Activated naive CD4-positive, alpha-beta T cell treated with anti-CD3 and anti-CD28 coated beads for 36 hours (primary cell): ENCODE data around the gene B3GALT4. TPM values are rescaled to one million over a fixed set of nuclear protein-coding genes. Genes with fewer than 3 reads are reported as not detected.

Experiments used
- CTCF ChIA-PET: fragments of 350-600 bp; sonication (Branson Sonifier 250); formaldehyde crosslinking; loops from one replicate; lab custom pipeline; 2021; ENCODE audit warnings: antibody characterized with exemption; lab: Charles Lee
- DNase-seq: peaks from one replicate; pipeline ENCODE4 v3.0.0-alpha.2; 2020
- H3K27ac Mint-ChIP-seq: one replicate; pipeline ENCODE4 v1.8.0; 2021; ENCODE audit warnings: mild to moderate bottlenecking, mixed read lengths
- H3K27me3 Mint-ChIP-seq: one replicate; pipeline ENCODE4 v1.8.0; 2021; ENCODE audit warnings: low read depth, mixed read lengths
- H3K36me3 Mint-ChIP-seq: one replicate; pipeline ENCODE4 v1.8.0; 2021; ENCODE audit warnings: low read depth, mixed read lengths
- H3K4me1 Mint-ChIP-seq: one replicate; pipeline ENCODE4 v1.8.0; 2021; ENCODE audit warnings: low read depth, mixed read lengths
- H3K4me3 Mint-ChIP-seq: one replicate; pipeline ENCODE4 v1.8.0; 2021; ENCODE audit warnings: mild to moderate bottlenecking, moderate library complexity, mixed read lengths
- H3K9me3 Mint-ChIP-seq: one replicate; pipeline ENCODE4 v1.8.0; 2021; ENCODE audit warnings: mixed read lengths
- intact Hi-C: fragments of 100-400 bp; cut with micrococcal nuclease; formaldehyde crosslinking; loops from one replicate; pipeline ENCODE4 v1.15.1; 2023
- total RNA-seq, 2 experiments: library from RNA; stranded (reverse); gene quantifications; one replicate each; pipeline ENCODE4 v1.2.3, GENCODE V29; 2021

B3GALT4 gene
- total RNA-seq, 2 experiments from 2014 or later, result 4.4 TPM

GRCh38 chr6:33306356-33306755 lies 29.4 kb downstream of the B3GALT4 start:
- no peaks in the 10 kb centered on the region for H3K9me3 Mint-ChIP-seq
- peaks cover 27% of the 10 kb centered on the region for H3K36me3 Mint-ChIP-seq
- CTCF ChIA-PET, result no interaction called here
- H3K27me3 Mint-ChIP-seq, result no peaks in the 10 kb centered on the region
- no peak for DNase-seq
- intact Hi-C loops, result no loop called here
- no peak overlapping the region for H3K4me3 Mint-ChIP-seq
- H3K27ac Mint-ChIP-seq, result peak overlapping the region; percentile 1
- H3K4me1 Mint-ChIP-seq, result peaks cover 37% of the 10 kb centered on the region

- intact Hi-C loops, result loop anchor here (2.0 to 10.0 kb wide), 4 partner anchors 106 to 468 kb away; partner anchors contain the start of genes CUTA and PSMB8
- Mint-ChIP-seq H3K27me3 (no peaks in the 10 kb centered on the region), H3K4me1 (peaks cover 56% of the 10 kb centered on the region), H3K4me3 (peak overlapping the region; percentile 99), H3K9me3 (no peaks in the 10 kb centered on the region), H3K36me3 (peaks cover 37% of the 10 kb centered on the region), H3K27ac (peak overlapping the region; percentile 99)
- peak; percentile 92 for DNase-seq
- CTCF ChIA-PET, result interaction anchor here (0.9 to 3.2 kb wide), 8 partner anchors 12 to 113 kb away, joined by 3 to 29 read pairs (median 6); partner anchors contain the start of genes B3GALT4, PFDN6 and WDR46
These were observed 35.6 kb downstream of the B3GALT4 start for GRCh38 chr6:33312361-33313104.

- H3K36me3 Mint-ChIP-seq, result peaks cover 37% of the 10 kb centered on the region
- DNase-seq, result peak; percentile 77
- H3K27ac Mint-ChIP-seq, result peak overlapping the region; percentile 99
- H3K4me3 Mint-ChIP-seq, result peak overlapping the region; percentile 99
- intact Hi-C loops, result loop anchor here (2.0 to 10.0 kb wide), 4 partner anchors 106 to 468 kb away; partner anchors contain the start of genes CUTA and PSMB8
- no peaks in the 10 kb centered on the region for H3K9me3 Mint-ChIP-seq
- CTCF ChIA-PET, result interaction anchor here (0.6 to 3.2 kb wide), 5 partner anchors 24 to 118 kb away, joined by 3 to 29 read pairs (median 6); partner anchors contain the start of genes B3GALT4, PFDN6 and WDR46
- H3K4me1 Mint-ChIP-seq, result peaks cover 61% of the 10 kb centered on the region
- no peaks in the 10 kb centered on the region for H3K27me3 Mint-ChIP-seq
These were observed 36.3 kb downstream of the B3GALT4 start for GRCh38 chr6:33313105-33313708.

- Mint-ChIP-seq H3K4me3 (peak within 1 kb of the TSS; percentile 99), H3K27ac (peak within 1 kb of the TSS; percentile 99), H3K27me3 (no peaks in the 10 kb centered on the region), H3K9me3 (no peaks in the 10 kb centered on the region), H3K36me3 (peaks cover 35% of the 10 kb centered on the region), H3K4me1 (peaks cover 62% of the 10 kb centered on the region)
- CTCF ChIA-PET, result interaction anchor here (0.6 to 3.2 kb wide), 5 partner anchors 25 to 117 kb away, joined by 3 to 29 read pairs (median 6); partner anchors contain the start of genes B3GALT4, PFDN6 and WDR46
- DNase-seq, result peak; percentile 91
- intact Hi-C loops, result loop anchor here (1.0 to 10.0 kb wide), 10 partner anchors 9 to 469 kb away; partner anchors contain the start of genes CUTA, PSMB8 and VPS52
These were observed 37.0 kb downstream of the B3GALT4 start, which contains the start of gene TAPBP for GRCh38 chr6:33313709-33314514. TSS of gene TAPBP (minus strand) at chr6:33314078. CDS start at chr6:33314041, 37 bp downstream.

GRCh38 chr6:33314515-33314942 lies 37.6 kb downstream of the B3GALT4 start:
- CTCF ChIA-PET, result no interaction called here
- H3K27ac Mint-ChIP-seq, result peak overlapping the region; percentile 99
- no peaks in the 10 kb centered on the region for H3K9me3 Mint-ChIP-seq
- H3K27me3 Mint-ChIP-seq, result no peaks in the 10 kb centered on the region
- H3K4me3 Mint-ChIP-seq, result peak overlapping the region; percentile 99
- H3K4me1 Mint-ChIP-seq, result peaks cover 66% of the 10 kb centered on the region
- intact Hi-C loops, result loop anchor here (1.0 to 10.0 kb wide), 9 partner anchors 9 to 470 kb away; partner anchors contain the start of genes PSMB8 and VPS52
- H3K36me3 Mint-ChIP-seq, result peaks cover 36% of the 10 kb centered on the region
- peak; percentile 80 for DNase-seq

GRCh38 chr6:33314943-33315792 lies 38.2 kb downstream of the B3GALT4 start:
- Mint-ChIP-seq H3K27ac (peak overlapping the region; percentile 99), H3K27me3 (no peaks in the 10 kb centered on the region), H3K4me1 (peaks cover 69% of the 10 kb centered on the region), H3K9me3 (no peaks in the 10 kb centered on the region), H3K36me3 (peaks cover 41% of the 10 kb centered on the region), H3K4me3 (peak overlapping the region; percentile 99)
- intact Hi-C loops, result loop anchor here (1.0 to 10.0 kb wide), 9 partner anchors 8 to 470 kb away; partner anchors contain the start of genes PSMB8 and VPS52
- CTCF ChIA-PET, result no interaction called here
- no peak for DNase-seq

GRCh38 chr6:33315793-33316602 lies 39.1 kb downstream of the B3GALT4 start:
- Mint-ChIP-seq H3K4me1 (peaks cover 75% of the 10 kb centered on the region), H3K4me3 (peak overlapping the region; percentile 99), H3K27ac (no peak overlapping the region), H3K36me3 (peaks cover 41% of the 10 kb centered on the region), H3K9me3 (no peaks in the 10 kb centered on the region), H3K27me3 (no peaks in the 10 kb centered on the region)
- CTCF ChIA-PET, result no interaction called here
- no peak for DNase-seq
- intact Hi-C loops, result loop anchor here (2.0 to 10.0 kb wide), 2 partner anchors 67 to 471 kb away; partner anchors contain the start of gene PSMB8

- peak overlapping the region; percentile 68 for H3K27ac Mint-ChIP-seq
These were observed 39.9 kb downstream of the B3GALT4 start for GRCh38 chr6:33316603-33317418.

GRCh38 chr6:33317419-33317668 lies 40.4 kb downstream of the B3GALT4 start:
- CTCF ChIA-PET, result interaction anchor here (0.6 to 2.3 kb wide), 5 partner anchors 19 to 290 kb away, joined by 3 to 16 read pairs (median 4); no protein-coding TSS in a partner anchor
- peak overlapping the region; percentile 94 for H3K4me3 Mint-ChIP-seq
- no peaks in the 10 kb centered on the region for H3K27me3 Mint-ChIP-seq
- H3K27ac Mint-ChIP-seq, result peak overlapping the region; percentile 68
- intact Hi-C loops, result loop anchor here (1.0 to 10.0 kb wide), 2 partner anchors 74 to 473 kb away; partner anchors contain the start of genes KIFC1 and PSMB8
- no peaks in the 10 kb centered on the region for H3K9me3 Mint-ChIP-seq
- no peak for DNase-seq
- peaks cover 75% of the 10 kb centered on the region for H3K4me1 Mint-ChIP-seq
- H3K36me3 Mint-ChIP-seq, result peaks cover 40% of the 10 kb centered on the region

More at GRCh38 chr6:33316603-33317418, 39.9 kb downstream of the B3GALT4 start:
- no peak for DNase-seq
- Mint-ChIP-seq H3K4me3 (peak overlapping the region; percentile 94), H3K4me1 (peaks cover 76% of the 10 kb centered on the region), H3K36me3 (peaks cover 42% of the 10 kb centered on the region), H3K9me3 (no peaks in the 10 kb centered on the region), H3K27me3 (no peaks in the 10 kb centered on the region)
- CTCF ChIA-PET, result interaction anchor here (0.6 to 2.3 kb wide), 3 partner anchors 28 to 112 kb away, joined by 3 to 16 read pairs (median 4); no protein-coding TSS in a partner anchor
- intact Hi-C loops, result loop anchor here (1.0 to 10.0 kb wide), 2 partner anchors 74 to 472 kb away; partner anchors contain the start of genes KIFC1 and PSMB8
